Measurements from ENCODE around the gene ADGRB2.

ADGRB2 gene

GRCh38 chr1:31759298-31760023 lies 4.7 kb downstream of the ADGRB2 start:
- H3K79me2 ChIP-seq (ENCODE audit: insufficient read depth, low read length): no peaks in the 10 kb centered on the region
- H4K20me1 ChIP-seq (ENCODE audit: insufficient read depth, low read length, poor library complexity, severe bottlenecking): peaks cover 8% of the 10 kb centered on the region
- peak overlapping the region; percentile 77 for H3K4me2 ChIP-seq (ENCODE audit: low read depth, low read length, poor library complexity, severe bottlenecking)
- no peaks in the 10 kb centered on the region for H3K27me3 ChIP-seq (ENCODE audit: insufficient read depth, low read length, poor library complexity, severe bottlenecking)
- no peaks in the 10 kb centered on the region for H3K9me3 ChIP-seq (ENCODE audit: insufficient read depth, low read depth, low read length)
- H3F3A ChIP-seq (ENCODE audit: low read depth): no peaks in the 10 kb centered on the region
- H3K36me3 ChIP-seq (ENCODE audit: insufficient read depth, low read length): no peaks in the 10 kb centered on the region
- no peaks in the 10 kb centered on the region for H3K9me2 ChIP-seq (replicated peaks; ENCODE audit: low read depth, low read length)
- H3K9ac ChIP-seq (ENCODE audit: low read depth, low read length, poor library complexity, severe bottlenecking): no peak overlapping the region
- peak; percentile 25; the same call in 1 of the 2 replicates for TF ChIP-seq CTCF (conservative IDR thresholded peaks at IDR 0.05; ENCODE audit: low read length)
- no peak for TF ChIP-seq EZH2phosphoT487 (IDR thresholded peaks at IDR 0.05; ENCODE audit: borderline replicate concordance)
- no peak overlapping the region for H3K4me3 ChIP-seq (ENCODE audit: low read length, poor library complexity, severe bottlenecking)
- no peak overlapping the region for H2AFZ ChIP-seq (ENCODE audit: low read length)
- peaks cover 26% of the 10 kb centered on the region for H3K4me1 ChIP-seq (ENCODE audit: insufficient read depth, low read length, poor library complexity, severe bottlenecking)

GRCh38 chr1:31758823-31759222 lies 5.3 kb downstream of the ADGRB2 start:
- peaks cover 26% of the 10 kb centered on the region for H3K4me1 ChIP-seq (ENCODE audit: insufficient read depth, low read length, poor library complexity, severe bottlenecking)
- TF ChIP-seq CTCF (conservative IDR thresholded peaks at IDR 0.05; ENCODE audit: low read length): no peak
- TF ChIP-seq EZH2phosphoT487 (IDR thresholded peaks at IDR 0.05; ENCODE audit: borderline replicate concordance): no peak
- no peaks in the 10 kb centered on the region for H3K36me3 ChIP-seq (ENCODE audit: insufficient read depth, low read length)
- no peaks in the 10 kb centered on the region for H3F3A ChIP-seq (ENCODE audit: low read depth)
- no peak overlapping the region for H3K9ac ChIP-seq (ENCODE audit: low read depth, low read length, poor library complexity, severe bottlenecking)
- H3K27me3 ChIP-seq (ENCODE audit: insufficient read depth, low read length, poor library complexity, severe bottlenecking): no peaks in the 10 kb centered on the region
- H3K9me2 ChIP-seq (replicated peaks; ENCODE audit: low read depth, low read length): no peaks in the 10 kb centered on the region
- no peak overlapping the region for H3K4me2 ChIP-seq (ENCODE audit: low read depth, low read length, poor library complexity, severe bottlenecking)
- no peaks in the 10 kb centered on the region for H3K9me3 ChIP-seq (ENCODE audit: insufficient read depth, low read depth, low read length)
- H3K4me3 ChIP-seq (ENCODE audit: low read length, poor library complexity, severe bottlenecking): no peak overlapping the region
- H2AFZ ChIP-seq (ENCODE audit: low read length): no peak overlapping the region
- H4K20me1 ChIP-seq (ENCODE audit: insufficient read depth, low read length, poor library complexity, severe bottlenecking): peaks cover 8% of the 10 kb centered on the region
- H3K79me2 ChIP-seq (ENCODE audit: insufficient read depth, low read length): no peaks in the 10 kb centered on the region

GRCh38 chr1:31757989-31758388 lies 6.2 kb downstream of the ADGRB2 start:
- no peaks in the 10 kb centered on the region for H3K36me3 ChIP-seq (ENCODE audit: insufficient read depth, low read length)
- H2AFZ ChIP-seq (ENCODE audit: low read length): no peak overlapping the region
- no peaks in the 10 kb centered on the region for H3F3A ChIP-seq (ENCODE audit: low read depth)
- no peaks in the 10 kb centered on the region for H3K79me2 ChIP-seq (ENCODE audit: insufficient read depth, low read length)
- peaks cover 8% of the 10 kb centered on the region for H4K20me1 ChIP-seq (ENCODE audit: insufficient read depth, low read length, poor library complexity, severe bottlenecking)
- no peaks in the 10 kb centered on the region for H3K9me3 ChIP-seq (ENCODE audit: insufficient read depth, low read depth, low read length)
- peaks cover 23% of the 10 kb centered on the region for H3K4me1 ChIP-seq (ENCODE audit: insufficient read depth, low read length, poor library complexity, severe bottlenecking)
- no peak overlapping the region for H3K9ac ChIP-seq (ENCODE audit: low read depth, low read length, poor library complexity, severe bottlenecking)
- TF ChIP-seq CTCF (conservative IDR thresholded peaks at IDR 0.05; ENCODE audit: low read length): no peak
- TF ChIP-seq EZH2phosphoT487 (IDR thresholded peaks at IDR 0.05; ENCODE audit: borderline replicate concordance): no peak
- H3K27me3 ChIP-seq (ENCODE audit: insufficient read depth, low read length, poor library complexity, severe bottlenecking): no peaks in the 10 kb centered on the region
- no peaks in the 10 kb centered on the region for H3K9me2 ChIP-seq (replicated peaks; ENCODE audit: low read depth, low read length)
- H3K4me3 ChIP-seq (ENCODE audit: low read length, poor library complexity, severe bottlenecking): no peak overlapping the region
- no peak overlapping the region for H3K4me2 ChIP-seq (ENCODE audit: low read depth, low read length, poor library complexity, severe bottlenecking)

Data from Loucy (cell line).